ENCODE measurements around the gene SOX9.

The SOX9 gene

DNA sequence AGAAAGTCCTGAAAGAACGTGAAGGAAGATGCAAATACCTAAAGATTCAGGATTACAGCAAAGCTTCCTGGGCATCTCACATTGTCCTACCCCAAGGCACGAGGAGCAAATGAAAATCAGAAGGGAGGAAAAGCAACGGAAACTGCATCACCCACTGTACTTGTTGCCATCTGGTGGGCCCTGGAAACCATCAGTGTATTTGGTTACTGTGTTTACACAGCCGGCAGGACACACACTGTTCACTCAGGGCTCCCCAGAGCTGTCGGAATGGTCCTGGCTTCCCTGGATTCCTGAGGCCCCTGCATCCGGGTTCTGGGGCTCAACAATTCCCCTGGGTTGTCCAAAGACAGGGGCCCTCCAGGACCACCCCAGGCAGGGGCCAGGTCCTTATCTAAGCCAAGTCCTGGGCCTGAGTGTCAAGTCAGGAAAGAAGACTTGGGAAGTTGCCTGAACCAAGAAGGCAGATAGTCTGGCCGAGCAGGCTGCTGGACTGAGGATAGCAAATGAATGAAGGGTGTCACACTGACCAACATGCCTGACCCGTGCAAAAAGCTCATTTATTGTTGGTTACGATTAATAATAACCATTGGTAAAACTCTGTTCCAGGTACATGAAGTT, 52.8 kb downstream of the SOX9 start:
- ATAC-seq (replicated peaks) (no peak), DNase-seq (no peak)
- Mint-ChIP-seq H3K27ac (no peak overlapping the region), H3K9me3 (peaks cover 0 to 4% of the 10 kb centered on the region in 2 donors), H3K4me1 (no peaks in the 10 kb centered on the region), H3K36me3 (no peaks in the 10 kb centered on the region), H3K27me3 (no peaks in the 10 kb centered on the region), H3K4me3 (no peak overlapping the region)

DNA sequence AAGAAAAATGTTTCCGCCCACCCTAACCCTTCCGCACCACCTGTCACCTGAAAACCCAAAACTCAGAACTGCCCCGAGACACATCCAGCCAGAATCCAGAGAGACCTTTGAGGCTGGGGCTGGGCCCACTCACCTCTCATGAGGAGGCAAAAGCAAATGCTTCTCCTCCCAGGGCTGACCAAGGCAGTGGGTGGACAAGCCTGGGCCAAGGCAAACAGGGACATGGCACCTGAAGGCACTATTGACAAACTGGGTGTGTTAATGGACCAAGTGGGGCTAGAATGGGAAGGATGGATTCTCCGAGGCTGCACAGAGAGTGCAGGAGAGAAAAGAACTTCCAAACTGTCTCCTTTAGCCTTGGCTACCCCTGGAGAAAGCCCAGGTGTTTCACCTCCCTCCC, 54.4 kb downstream of the SOX9 start:
- Mint-ChIP-seq H3K27me3 (no peaks in the 10 kb centered on the region), H3K9me3 (peaks cover 0 to 2% of the 10 kb centered on the region in 2 donors), H3K36me3 (no peaks in the 10 kb centered on the region), H3K4me3 (no peak overlapping the region), H3K27ac (no peak overlapping the region), H3K4me1 (no peaks in the 10 kb centered on the region)
- DNase-seq, result no peak
- ATAC-seq (replicated peaks), result no peak
